ENCODE results near the gene CENPH.
A peak's percentile ranks its signal among the peaks of the same experiment; 100 is the strongest.
"Not testable (repeated sequence)": the region's sequence is repeated elsewhere in the genome, so short reads cannot be mapped to it uniquely, and the experiment has no call there.

Gene CENPH

GRCh38 chr5:69211200-69211599, 21.8 kb downstream of the CENPH start:
- DNase-seq, result no peak

GRCh38 chr5:69212022-69212421, 22.6 kb downstream of the CENPH start:
- no peak for DNase-seq

DNA sequence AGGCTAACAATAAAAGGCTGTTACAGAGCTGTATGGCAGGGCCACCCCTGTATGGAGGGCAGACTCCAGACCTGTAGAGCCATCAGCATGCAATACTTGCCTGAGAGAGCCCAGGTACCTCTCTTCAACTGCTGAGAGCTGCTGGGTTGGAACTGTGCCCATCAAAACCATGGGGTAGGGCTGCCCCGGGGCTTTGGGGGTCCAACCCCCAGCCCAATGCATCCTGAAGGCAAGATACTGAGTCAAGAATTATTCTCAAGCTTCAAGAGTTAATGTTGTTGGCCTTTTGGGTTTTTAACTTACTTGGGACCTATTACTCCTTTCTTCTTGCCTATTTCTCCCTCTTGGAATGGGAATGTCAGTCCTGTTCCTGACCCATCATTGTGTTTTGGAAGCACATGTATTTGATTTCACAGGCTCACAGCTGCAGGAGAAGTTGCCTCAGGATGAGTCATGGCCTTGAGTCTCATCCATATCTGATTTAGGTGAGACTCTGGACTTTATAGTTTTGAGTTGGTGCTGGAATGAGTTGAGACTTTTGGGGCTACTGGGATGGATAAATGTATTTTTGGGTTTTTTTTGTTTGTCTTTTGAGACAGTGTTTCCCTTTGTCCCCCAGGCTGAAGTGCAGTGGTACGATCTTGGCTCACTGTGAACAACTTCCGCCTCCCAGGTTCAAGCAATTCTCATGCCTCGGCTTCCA, 24.3 kb downstream of the CENPH start:
- no peak for DNase-seq

DNA sequence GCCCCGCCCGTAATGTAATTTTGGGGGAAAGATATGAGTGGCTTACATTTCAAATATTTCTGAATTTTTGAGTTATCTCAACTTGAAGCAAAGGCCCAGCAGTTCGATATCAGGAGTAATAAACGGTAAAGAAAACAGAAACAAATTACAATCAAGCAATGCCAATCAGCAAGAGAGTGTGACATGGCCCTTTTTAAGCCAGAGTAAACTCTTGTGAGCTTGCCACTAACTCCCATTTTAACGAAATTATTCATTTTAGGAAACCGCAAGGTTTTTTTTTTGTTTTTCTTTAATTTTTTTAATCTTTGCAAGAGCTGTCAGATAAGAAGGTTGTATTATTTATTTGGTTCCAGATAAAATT, 27.7 kb downstream of the CENPH start:
- DNase-seq, result no peak

DNA sequence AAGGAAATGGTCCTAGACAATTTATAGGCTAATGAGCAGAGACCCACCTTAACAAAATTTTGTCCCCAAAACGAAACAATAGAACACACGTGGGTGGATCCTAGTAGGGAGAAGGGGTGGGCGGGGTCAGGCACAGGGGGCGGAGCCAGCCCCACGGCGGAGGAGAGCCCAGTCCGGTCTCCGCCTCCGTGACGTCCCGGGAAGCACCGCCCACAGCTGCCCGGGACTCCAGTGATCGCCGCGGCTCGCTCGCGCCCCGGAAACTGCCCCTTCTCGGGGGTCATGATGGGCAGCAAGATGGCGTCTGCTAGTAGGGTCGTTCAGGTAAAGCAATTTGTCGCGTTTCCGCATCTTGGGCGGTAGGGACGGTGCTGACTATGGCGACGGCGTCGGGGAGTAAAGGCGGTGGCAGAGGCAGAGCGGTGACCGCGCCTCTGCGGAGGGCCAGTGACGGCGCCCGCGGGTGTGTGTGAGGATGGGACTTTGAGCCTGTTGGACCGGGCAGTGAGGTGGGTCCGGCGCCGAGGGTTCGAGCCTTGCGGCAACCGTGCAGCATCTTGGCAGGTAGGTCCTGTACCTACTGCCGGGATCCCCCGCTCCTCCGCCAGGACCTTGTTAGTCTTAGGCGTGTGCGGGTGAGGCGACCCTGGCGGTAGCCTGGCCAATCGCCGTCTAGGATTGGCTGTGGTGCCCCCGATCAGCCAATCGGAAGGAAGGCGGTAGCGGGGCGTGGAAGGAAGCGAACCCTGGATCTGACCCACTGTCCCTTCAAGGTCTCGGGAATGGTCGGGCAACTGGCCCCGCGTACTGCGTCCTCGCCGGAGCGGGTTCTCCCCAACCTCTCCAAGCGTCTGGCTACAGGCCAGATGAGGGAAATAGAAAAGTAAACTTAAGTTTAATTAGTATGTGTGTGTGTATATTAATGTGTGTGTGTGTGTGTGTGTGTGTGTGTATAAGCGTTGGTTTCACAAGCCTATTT, 28.5 kb downstream of the CENPH start:
- DNase-seq, result peak; percentile 72

DNA sequence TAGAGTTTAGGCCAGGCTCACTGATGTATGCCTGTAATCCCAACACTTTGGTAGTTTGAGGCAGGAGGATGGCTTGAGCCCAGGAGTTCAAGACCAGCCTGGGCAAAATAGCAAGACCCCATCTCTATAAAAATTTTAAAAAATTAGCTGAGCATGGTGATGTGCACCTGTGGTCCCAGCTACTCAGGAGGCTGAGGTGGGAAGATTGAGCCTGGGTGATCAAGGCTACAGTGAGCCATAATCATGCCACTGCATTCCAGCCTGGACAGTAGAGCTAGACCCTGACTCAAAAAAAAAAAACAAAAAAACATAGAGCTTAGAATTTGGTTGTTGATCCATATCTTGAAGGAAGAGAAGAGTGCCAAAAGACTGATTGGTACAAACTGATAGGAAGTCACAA, 30.6 kb downstream of the CENPH start:
- DNase-seq, result no peak

- not testable (repeated sequence) for DNase-seq
Observed at GRCh38 chr5:69220371-69220770, 31.0 kb downstream of the CENPH start.

- DNase-seq, result not testable (repeated sequence)
Observed at GRCh38 chr5:69220833-69221232, 31.4 kb downstream of the CENPH start.

GRCh38 chr5:69224520-69224919, 35.1 kb downstream of the CENPH start:
- no peak for DNase-seq

GRCh38 chr5:69225860-69226259, 36.5 kb downstream of the CENPH start:
- DNase-seq, result no peak

DNA sequence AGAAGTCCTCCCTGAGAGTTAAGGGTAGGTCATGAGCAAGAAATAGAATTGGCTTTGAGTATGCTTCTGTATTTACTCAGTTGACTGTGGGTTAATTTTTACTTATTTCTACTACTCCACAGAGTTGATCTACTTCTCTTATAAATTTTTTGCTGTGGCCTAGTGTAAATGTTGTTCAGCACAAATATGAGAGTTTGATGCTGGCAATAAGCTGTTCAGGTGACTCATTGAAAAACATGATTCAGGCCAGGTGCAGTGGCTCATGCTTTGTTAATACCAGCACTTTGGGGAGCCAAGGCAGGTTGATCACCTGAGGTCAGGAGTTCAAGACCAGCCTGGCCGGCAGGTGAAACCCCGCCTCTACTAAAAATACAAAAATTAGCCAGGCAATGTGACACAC, 40.8 kb downstream of the CENPH start:
- DNase-seq, result no peak

GRCh38 chr5:69231281-69231680, 41.9 kb downstream of the CENPH start:
- DNase-seq, result no peak

DNA sequence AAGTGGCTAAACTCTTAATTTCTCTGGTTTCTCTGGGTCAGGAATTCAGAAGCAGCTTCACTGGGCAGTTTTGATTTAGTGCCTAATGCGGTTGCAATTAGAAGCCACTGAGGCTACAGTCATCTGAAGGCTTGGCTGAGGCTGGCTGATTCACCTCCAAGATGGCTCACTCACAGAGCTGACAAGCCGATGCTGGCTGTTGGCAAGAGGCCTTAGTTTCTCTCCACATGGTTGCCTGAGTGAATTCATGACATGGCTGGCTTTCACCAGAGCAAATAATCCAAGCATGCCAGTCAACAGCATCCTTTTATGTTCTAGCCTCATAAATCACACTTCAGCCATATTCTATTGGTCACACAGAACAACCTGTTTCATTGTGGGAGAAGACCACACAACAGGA, 42.5 kb downstream of the CENPH start:
- no peak for DNase-seq

DNA sequence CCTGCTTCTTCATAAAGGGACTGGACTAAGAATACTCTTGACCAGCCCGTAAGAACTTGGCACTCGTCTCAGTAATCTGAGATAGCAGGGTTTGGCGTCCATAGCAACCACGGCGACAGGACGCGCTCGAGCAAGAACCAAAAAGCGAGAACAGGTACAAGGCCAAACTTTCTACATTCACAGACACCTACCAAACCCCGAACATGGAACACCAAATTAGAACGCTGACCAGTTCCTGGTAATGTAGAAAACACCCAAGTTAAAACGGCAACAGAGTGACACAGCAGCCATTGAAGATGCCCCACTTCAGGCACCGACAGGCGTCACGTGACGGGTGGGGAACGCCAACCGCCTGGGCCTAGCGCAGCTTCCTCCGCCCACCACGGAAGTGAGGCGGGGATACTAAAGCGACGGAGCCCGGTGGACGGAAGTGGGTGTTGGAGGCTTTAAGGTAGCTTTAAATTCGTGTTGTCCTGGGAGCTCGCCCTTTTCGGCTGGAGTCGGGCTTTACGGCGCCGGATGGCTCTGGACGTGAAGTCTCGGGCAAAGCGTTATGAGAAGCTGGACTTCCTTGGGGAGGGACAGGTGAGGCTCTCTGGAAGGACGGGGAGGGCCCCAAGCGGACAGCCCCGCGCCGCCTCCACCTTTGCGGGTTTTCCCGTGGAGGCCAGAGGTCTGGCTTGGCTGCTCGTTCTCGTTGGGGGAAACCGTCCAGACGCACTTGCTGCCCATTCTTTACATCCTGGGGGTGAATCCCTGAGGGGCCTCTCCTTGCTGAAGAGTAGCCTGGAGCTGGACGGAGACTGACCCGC, 45.3 kb downstream of the CENPH start, which contains the start of gene CDK7:
TSS of gene CDK7 (plus strand) at position 430 of the 812 bp plus-strand sequence. CDS start at position 520, 90 bp downstream.
- DNase-seq, result peak; percentile 76

- not testable (repeated sequence) for DNase-seq
Observed at GRCh38 chr5:69236733-69237132, 47.4 kb downstream of the CENPH start.

DNA sequence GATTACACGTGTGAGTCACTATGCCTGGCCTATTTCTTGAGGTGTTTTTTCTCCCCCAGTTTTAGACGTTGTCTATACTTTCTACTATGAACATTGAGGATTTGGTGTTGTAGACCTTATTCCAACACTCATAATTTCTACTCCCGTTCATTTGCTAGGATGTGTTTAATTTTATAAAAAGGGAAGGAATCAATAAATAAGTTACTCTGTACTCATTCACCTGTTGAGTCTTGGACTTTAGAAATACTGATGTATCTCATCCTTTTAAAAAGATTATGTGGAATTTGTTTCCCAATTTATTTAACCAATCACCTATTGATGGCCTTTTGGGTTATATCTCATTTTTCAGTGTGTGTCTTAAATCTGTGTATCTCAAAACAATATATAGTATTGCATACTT, 48.5 kb downstream of the CENPH start:
- no peak for DNase-seq

- DNase-seq, result no peak
Observed at GRCh38 chr5:69238760-69239251, 49.4 kb downstream of the CENPH start.

- DNase-seq, result no peak
Observed at GRCh38 chr5:69242215-69242927, 53.0 kb downstream of the CENPH start.

DNA sequence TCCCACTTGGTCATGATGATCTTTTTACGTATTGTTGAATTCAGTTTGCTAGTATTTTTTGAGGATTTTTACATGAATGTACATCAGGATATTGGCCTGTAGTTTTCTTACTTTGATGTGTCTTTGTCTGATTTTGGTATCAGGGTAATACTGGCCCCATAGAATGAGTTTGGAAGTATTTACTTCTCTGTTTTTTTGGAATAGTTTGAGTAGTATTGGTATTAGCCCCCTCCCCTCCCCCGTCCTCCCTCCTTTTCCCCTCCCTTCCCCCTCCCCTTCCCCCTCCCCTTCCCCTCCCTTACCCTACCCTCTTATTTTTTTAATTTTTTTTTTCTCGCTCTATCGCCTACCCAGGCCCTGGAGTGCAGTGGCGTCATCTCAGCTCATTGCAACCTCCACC, 55.6 kb downstream of the CENPH start:
- no peak for DNase-seq

DNA sequence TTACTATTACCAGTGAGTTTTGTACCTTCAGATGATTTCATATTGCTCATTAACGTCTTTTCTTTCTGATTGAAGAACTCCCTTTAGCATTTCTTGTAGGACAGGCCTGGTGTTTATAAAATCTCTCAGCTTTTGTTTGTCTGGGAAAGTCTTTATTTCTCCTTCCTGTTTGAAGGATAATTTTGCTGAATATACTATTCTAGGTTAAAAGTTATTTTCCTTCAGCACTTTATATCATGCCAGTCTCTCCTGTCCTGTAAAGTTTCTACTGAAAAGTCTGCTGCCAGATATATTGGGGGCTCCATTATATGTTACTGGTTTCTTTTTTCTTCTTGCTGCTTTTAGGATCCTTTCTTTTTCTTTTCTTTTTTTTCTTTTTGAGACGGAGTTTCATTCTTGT, 58.6 kb downstream of the CENPH start:
- DNase-seq, result no peak

- DNase-seq, result no peak
Observed at GRCh38 chr5:69250593-69250992, 61.2 kb downstream of the CENPH start.

DNA sequence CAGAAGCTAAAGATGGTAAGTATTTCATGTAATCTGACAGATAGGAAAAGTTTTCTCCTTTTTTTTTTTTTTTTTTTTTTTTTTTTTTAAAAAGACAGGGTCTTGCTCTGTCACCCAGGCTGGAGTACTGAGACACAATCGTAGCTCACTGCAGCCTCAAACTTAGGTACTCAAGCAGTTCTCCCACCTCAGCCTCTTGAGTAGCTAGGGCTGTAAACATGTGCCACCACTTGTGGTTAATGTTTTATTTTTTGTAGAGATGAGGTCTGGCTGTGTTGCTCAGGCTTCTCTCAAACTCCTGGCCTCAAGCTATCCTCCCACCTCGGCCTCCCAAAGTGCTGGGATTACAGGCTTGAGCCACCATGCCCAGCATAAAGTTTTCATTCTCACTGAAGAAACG, 63.1 kb downstream of the CENPH start:
- DNase-seq, result no peak

All from DMS79 treated with DMSO at 0.1 percent for 48 hours (cell line).